Activated B cell treated with CpG ODN at 0.5 μM for 24 hours (primary cell): ENCODE data around the gene ID1. TPM values are rescaled to one million over a fixed set of nuclear protein-coding genes. Genes with fewer than 3 reads are reported as not detected.

Experiments
- ATAC-seq: fragments of 200-7000 bp; cut with Tn5 transposase; one replicate; pipeline ENCODE4 v1.10.0; 2021; ENCODE audit warnings: low read depth, mild to moderate bottlenecking, moderate library complexity
- CTCF ChIA-PET: fragments of 350-600 bp; sonication (Branson Sonifier 250); formaldehyde crosslinking; loops from one replicate; lab custom pipeline; 2021; ENCODE audit warnings: antibody characterized with exemption; lab: Charles Lee
- POLR2A ChIA-PET: fragments of 350-600 bp; sonication (Branson Sonifier 250); formaldehyde crosslinking; loops from one replicate; lab custom pipeline; 2021; ENCODE audit warnings: antibody characterized with exemption; lab: Charles Lee
- DNase-seq: peaks from one replicate; pipeline ENCODE4 v3.0.0; 2022
- H3K27ac Mint-ChIP-seq: one replicate; pipeline ENCODE4 v1.8.0; 2020; ENCODE audit warnings: mixed read lengths
- H3K27me3 Mint-ChIP-seq: one replicate; pipeline ENCODE4 v1.8.0; 2021; ENCODE audit warnings: mixed read lengths
- H3K36me3 Mint-ChIP-seq: one replicate; pipeline ENCODE4 v1.8.0; 2021; ENCODE audit warnings: low read depth, mixed read lengths
- H3K4me1 Mint-ChIP-seq: one replicate; pipeline ENCODE4 v1.8.0; 2021; ENCODE audit warnings: mixed read lengths
- H3K4me3 Mint-ChIP-seq: one replicate; pipeline ENCODE4 v1.8.0; 2020; ENCODE audit warnings: mild to moderate bottlenecking, mixed read lengths
- H3K9me3 Mint-ChIP-seq: one replicate; pipeline ENCODE4 v1.8.0; 2020; ENCODE audit warnings: mixed read lengths
- CTCF ChIP-seq: fragments of 200-600 bp; IDR thresholded peaks from one replicate; pipeline ENCODE4 v1.8.0; 2022; ENCODE audit warnings: antibody characterized with exemption, mild to moderate bottlenecking
- intact Hi-C: fragments of 100-400 bp; cut with micrococcal nuclease; formaldehyde crosslinking; loops from one replicate; pipeline ENCODE4 v1.15.1; 2024
- total RNA-seq: library from RNA; stranded (reverse); gene quantifications from 2 replicates; pipeline ENCODE4 v1.2.3, GENCODE V29; 2022

Gene ID1
- total RNA-seq, 1 donor from 2014 or later = 0.60 TPM

DNA sequence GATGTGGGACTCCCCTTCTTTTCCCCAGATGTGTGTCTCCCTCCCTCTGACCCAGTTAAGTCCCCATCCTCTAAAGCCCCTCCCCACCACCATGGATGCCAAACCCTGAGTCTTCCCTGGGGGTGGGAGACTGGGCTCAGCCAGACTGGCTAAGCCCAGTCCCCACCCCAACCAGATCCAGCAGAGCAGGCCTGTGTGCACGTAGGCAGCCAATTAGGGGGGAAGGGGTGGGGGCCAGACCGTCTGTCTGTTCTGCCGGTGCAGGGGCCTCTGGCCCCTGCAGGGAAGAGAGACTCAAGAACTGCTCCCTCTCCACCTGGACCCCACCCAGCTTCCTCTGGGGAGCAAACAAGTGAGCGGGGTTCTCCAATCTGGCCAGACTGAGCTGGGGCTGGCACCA is 33.2 kb downstream of the ID1 start:
- no peak for DNase-seq
- H3K36me3 Mint-ChIP-seq = no peaks in the 10 kb centered on the region
- H3K27me3 Mint-ChIP-seq = peaks cover 5% of the 10 kb centered on the region
- intact Hi-C loops = no loop called here
- ChIA-PET CTCF (no interaction called here), POLR2A (no interaction called here)
- H3K9me3 Mint-ChIP-seq = no peaks in the 10 kb centered on the region
- H3K4me1 Mint-ChIP-seq = peaks cover 3% of the 10 kb centered on the region
- ATAC-seq = no peak
- no peak for TF ChIP-seq CTCF
- no peak overlapping the region for H3K4me3 Mint-ChIP-seq
- H3K27ac Mint-ChIP-seq = no peak overlapping the region

DNA sequence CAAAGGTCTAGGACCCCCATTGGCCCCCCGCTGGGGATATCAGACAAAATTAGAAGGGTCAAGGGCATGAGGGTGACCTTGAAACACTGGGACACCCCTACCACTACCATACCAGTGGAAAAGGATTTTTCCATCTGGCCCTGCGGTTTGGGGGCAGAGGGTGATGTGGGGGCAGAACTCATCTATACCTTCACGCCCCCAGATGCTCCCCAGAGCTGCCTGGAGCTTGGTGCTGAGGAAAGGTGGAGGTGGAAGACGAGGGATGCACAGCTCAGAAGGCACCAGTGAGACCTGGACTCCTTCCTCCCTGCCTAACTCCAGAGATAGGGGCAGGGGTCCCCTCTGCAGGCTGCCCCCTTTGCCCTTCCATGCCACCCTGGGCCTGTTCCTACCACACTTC is 33.7 kb downstream of the ID1 start:
- H3K27ac Mint-ChIP-seq = no peak overlapping the region
- H3K9me3 Mint-ChIP-seq = no peaks in the 10 kb centered on the region
- H3K4me1 Mint-ChIP-seq = peaks cover 3% of the 10 kb centered on the region
- no peak for TF ChIP-seq CTCF
- peaks cover 5% of the 10 kb centered on the region for H3K27me3 Mint-ChIP-seq
- ATAC-seq (no peak), DNase-seq (no peak)
- ChIA-PET POLR2A (no interaction called here), CTCF (no interaction called here)
- intact Hi-C loops = no loop called here
- no peak overlapping the region for H3K4me3 Mint-ChIP-seq
- H3K36me3 Mint-ChIP-seq = no peaks in the 10 kb centered on the region

GRCh38 chr20:31640259-31640658 is 35.2 kb downstream of the ID1 start:
- POLR2A ChIA-PET = no interaction called here

DNA sequence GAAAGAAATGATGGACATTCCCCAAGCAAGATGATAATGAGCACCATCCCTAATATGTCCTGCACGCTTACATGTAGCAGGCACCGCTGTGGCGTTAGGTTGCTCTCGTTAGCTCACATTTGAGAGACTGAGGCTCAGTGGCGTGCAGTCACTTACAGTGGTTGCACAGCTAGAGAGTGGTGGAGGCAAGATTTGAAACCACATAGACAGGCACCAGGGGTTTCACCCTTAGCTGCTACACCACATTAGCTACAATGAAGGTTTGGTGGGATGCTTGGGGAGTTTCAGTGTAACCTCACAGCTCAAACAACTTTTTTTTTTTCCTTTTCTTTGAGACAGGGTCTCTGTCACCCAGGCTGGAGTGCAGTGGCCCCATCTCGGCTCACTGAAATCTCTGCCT is 36.3 kb downstream of the ID1 start:
- POLR2A ChIA-PET = no interaction called here
- Mint-ChIP-seq H3K27me3 (peaks cover 5% of the 10 kb centered on the region), H3K4me1 (peaks cover 3% of the 10 kb centered on the region), H3K4me3 (no peak overlapping the region), H3K9me3 (no peaks in the 10 kb centered on the region), H3K36me3 (no peaks in the 10 kb centered on the region), H3K27ac (no peak overlapping the region)
- CTCF ChIA-PET = interaction anchor here (1.4 kb wide), 1 partner anchor 29 kb away, joined by 4 read pairs; no protein-coding TSS in a partner anchor
- intact Hi-C loops = no loop called here
- DNase-seq (no peak), ATAC-seq (no peak)
- no peak for TF ChIP-seq CTCF

More at GRCh38 chr20:31640259-31640658, 35.2 kb downstream of the ID1 start:
- no peaks in the 10 kb centered on the region for H3K9me3 Mint-ChIP-seq
- H3K4me1 Mint-ChIP-seq = peaks cover 3% of the 10 kb centered on the region
- TF ChIP-seq CTCF = no peak
- no peak for ATAC-seq
- CTCF ChIA-PET = no interaction called here
- intact Hi-C loops = no loop called here
- no peak overlapping the region for H3K27ac Mint-ChIP-seq
- no peaks in the 10 kb centered on the region for H3K36me3 Mint-ChIP-seq
- no peak overlapping the region for H3K4me3 Mint-ChIP-seq
- peaks cover 5% of the 10 kb centered on the region for H3K27me3 Mint-ChIP-seq
- DNase-seq = no peak

DNA sequence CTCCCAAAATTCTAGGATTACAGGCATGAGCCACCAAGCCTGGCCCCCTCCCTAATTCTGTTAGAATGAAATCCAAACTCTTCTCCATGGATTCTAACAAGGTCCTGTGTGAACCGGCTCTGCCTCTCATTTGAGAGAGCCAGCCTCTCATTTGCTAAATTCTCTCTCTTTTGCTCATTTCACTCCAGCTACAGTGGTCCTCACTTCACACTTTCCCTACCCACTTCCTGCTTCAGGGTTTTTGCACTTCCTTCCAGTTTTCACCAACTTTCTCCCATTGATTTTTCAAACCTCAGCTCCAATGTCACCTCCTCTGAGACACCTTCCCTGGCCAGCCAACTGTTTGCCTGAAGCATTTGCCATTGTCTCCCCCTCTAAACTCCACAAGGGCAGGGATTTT is 37.7 kb downstream of the ID1 start:
- no peak overlapping the region for H3K4me3 Mint-ChIP-seq
- no peak overlapping the region for H3K27ac Mint-ChIP-seq
- H3K4me1 Mint-ChIP-seq = peaks cover 3% of the 10 kb centered on the region
- H3K27me3 Mint-ChIP-seq = peaks cover 3% of the 10 kb centered on the region
- H3K36me3 Mint-ChIP-seq = no peaks in the 10 kb centered on the region
- POLR2A ChIA-PET = no interaction called here
- H3K9me3 Mint-ChIP-seq = no peaks in the 10 kb centered on the region
- intact Hi-C loops = no loop called here
- CTCF ChIA-PET = no interaction called here
- TF ChIP-seq CTCF = no peak
- no peak for DNase-seq
- ATAC-seq = no peak
